HepG2 (cell line): Measurements from ENCODE around the gene VAMP8. TPM values are rescaled to one million over a fixed set of nuclear protein-coding genes. Genes with fewer than 3 reads are reported as not detected.

Source experiments
- FLYWCH1 ChIP-seq: sonication (generic); formaldehyde crosslinking; IDR thresholded peaks from 2 replicates; pipeline ENCODE4 v1.8.1; 2023; ENCODE audit warnings: mild to moderate bottlenecking, missing genetic modification reagents
- KIAA2018 ChIP-seq: sonication (generic); formaldehyde crosslinking; IDR thresholded peaks from 2 replicates; pipeline ENCODE4 v1.5.0; 2020; ENCODE audit warnings: mild to moderate bottlenecking, missing genetic modification reagents, borderline replicate concordance
- RERE ChIP-seq: IDR thresholded peaks from 2 replicates; pipeline ENCODE4 v1.6.1; 2016; ENCODE audit warnings: low read depth, missing genetic modification reagents, missing compliant biosample characterization
- SNAPC2 ChIP-seq: sonication (generic); formaldehyde crosslinking; IDR thresholded peaks from 2 replicates; pipeline ENCODE4 v1.8.1; 2022; ENCODE audit warnings: mild to moderate bottlenecking, missing genetic modification reagents
- ZNF253 ChIP-seq: sonication (generic); formaldehyde crosslinking; IDR thresholded peaks from 2 replicates; pipeline ENCODE4 v1.8.0; 2022; ENCODE audit warnings: mild to moderate bottlenecking, missing genetic modification reagents, borderline replicate concordance
- polyA plus RNA-seq, 8 experiments: library from polyadenylated mRNA; depleted of rRNA in 3 of 8; stranded (reverse) in 7 of 8; unstranded in 1 of 8; fragments of >200 nt; fragmentation: Illumina TruSeq in 4 of 8; extraction: Trizol in 4 of 8; gene quantifications; 2 replicates each; pipeline versions ENCODE4 v1.2.1 to v1.2.3, GENCODE V29; 2011 to 2016; ENCODE audit warnings: low read depth in 4 of 8, missing spikeins in 1 of 8, mixed read lengths in 1 of 8; ENCODE audit not compliant: insufficient read depth in 1 of 8
- total RNA-seq, 5 experiments: library from RNA; depleted of rRNA; stranded (reverse); fragments of >200 nt; fragmentation: Illumina TruSeq; extraction: Trizol; gene quantifications; 2 replicates each; pipeline ENCODE4 v1.2.3, GENCODE V29; 2016; ENCODE audit warnings: low read depth in 1 of 5
- TF ChIP-seq, protein P1 (sequence below): sonication (generic); formaldehyde crosslinking; IDR thresholded peaks from 2 replicates; pipeline ENCODE4 v1.5.0; 2020; ENCODE audit warnings: missing genetic modification reagents
- TF ChIP-seq, protein P2 (sequence below): sonication (generic); formaldehyde crosslinking; IDR thresholded peaks from 2 replicates; pipeline ENCODE4 v1.5.0; 2020; ENCODE audit warnings: mild to moderate bottlenecking, missing genetic modification reagents
- TF ChIP-seq, protein P3 (sequence below): sonication (generic); formaldehyde crosslinking; IDR thresholded peaks from 2 replicates; pipeline ENCODE4 v1.9.0; 2022; ENCODE audit warnings: missing genetic modification reagents, mild to moderate bottlenecking, borderline replicate concordance

The VAMP8 gene
- total and polyA plus RNA-seq, 2 of the 13 experiments (the other 11 are each of a cell fraction or from before 2014, with no cell fraction given): 83.3 to 157 TPM

DNA sequence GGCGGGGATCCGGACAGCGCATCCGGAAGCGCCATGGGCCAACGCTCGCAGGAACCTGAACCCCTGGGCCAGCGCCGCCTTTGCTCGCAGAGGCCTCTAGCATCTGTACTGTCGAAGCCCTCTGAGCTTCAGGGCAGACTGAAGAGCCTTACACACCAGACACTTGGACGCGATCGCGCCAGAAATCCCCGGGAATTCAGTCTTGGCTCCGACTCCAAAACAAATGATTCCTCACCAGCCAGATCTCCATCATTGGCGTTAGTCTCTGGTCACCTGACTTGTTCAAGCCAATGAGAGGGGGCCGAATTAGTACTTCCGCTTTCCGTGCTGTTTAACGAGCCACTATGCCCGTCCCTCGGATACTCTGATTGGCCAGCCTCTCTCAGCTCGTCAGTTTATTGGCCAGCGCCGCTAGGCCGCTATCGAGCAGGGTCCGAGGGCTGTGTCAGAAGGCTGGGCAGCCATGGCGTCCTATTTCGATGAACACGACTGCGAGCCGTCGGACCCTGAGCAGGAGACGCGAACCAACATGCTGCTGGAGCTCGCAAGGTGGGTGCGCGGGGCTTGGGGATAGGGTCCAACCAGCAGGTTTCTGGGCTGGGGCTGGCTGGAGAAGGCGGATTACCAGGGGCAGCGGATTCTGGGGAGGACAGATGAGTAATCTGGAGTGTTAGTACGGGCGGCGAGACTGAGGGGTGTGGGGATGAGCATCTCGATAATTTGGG lies 18.1 kb downstream of the VAMP8 start, which contains the start of gene RNF181 (continued):
- TF ChIP-seq RERE (no peak), FLYWCH1 (CRISPR knock-in tag) (no peak), KIAA2018 (peak; percentile 72; the same call in 1 of the 2 replicates), ZNF253 (CRISPR knock-in tag) (no peak), SNAPC2 (CRISPR knock-in tag) (no peak)
- TF ChIP-seq, protein P1, sequence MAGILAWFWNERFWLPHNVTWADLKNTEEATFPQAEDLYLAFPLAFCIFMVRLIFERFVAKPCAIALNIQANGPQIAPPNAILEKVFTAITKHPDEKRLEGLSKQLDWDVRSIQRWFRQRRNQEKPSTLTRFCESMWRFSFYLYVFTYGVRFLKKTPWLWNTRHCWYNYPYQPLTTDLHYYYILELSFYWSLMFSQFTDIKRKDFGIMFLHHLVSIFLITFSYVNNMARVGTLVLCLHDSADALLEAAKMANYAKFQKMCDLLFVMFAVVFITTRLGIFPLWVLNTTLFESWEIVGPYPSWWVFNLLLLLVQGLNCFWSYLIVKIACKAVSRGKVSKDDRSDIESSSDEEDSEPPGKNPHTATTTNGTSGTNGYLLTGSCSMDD: no peak
- TF ChIP-seq, protein P2, sequence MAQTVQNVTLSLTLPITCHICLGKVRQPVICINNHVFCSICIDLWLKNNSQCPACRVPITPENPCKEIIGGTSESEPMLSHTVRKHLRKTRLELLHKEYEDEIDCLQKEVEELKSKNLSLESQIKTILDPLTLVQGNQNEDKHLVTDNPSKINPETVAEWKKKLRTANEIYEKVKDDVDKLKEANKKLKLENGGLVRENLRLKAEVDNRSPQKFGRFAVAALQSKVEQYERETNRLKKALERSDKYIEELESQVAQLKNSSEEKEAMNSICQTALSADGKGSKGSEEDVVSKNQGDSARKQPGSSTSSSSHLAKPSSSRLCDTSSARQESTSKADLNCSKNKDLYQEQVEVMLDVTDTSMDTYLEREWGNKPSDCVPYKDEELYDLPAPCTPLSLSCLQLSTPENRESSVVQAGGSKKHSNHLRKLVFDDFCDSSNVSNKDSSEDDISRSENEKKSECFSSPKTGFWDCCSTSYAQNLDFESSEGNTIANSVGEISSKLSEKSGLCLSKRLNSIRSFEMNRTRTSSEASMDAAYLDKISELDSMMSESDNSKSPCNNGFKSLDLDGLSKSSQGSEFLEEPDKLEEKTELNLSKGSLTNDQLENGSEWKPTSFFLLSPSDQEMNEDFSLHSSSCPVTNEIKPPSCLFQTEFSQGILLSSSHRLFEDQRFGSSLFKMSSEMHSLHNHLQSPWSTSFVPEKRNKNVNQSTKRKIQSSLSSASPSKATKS (CRISPR knock-in tag): 0 out of 2 replicates have a peak, but pooled peaks have one; percentile 50
- TF ChIP-seq, protein P3, sequence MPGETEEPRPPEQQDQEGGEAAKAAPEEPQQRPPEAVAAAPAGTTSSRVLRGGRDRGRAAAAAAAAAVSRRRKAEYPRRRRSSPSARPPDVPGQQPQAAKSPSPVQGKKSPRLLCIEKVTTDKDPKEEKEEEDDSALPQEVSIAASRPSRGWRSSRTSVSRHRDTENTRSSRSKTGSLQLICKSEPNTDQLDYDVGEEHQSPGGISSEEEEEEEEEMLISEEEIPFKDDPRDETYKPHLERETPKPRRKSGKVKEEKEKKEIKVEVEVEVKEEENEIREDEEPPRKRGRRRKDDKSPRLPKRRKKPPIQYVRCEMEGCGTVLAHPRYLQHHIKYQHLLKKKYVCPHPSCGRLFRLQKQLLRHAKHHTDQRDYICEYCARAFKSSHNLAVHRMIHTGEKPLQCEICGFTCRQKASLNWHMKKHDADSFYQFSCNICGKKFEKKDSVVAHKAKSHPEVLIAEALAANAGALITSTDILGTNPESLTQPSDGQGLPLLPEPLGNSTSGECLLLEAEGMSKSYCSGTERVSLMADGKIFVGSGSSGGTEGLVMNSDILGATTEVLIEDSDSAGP (CRISPR knock-in tag): peak; percentile 87
